ENCODE measurements around the gene CLSTN2.

Gene CLSTN2

DNA sequence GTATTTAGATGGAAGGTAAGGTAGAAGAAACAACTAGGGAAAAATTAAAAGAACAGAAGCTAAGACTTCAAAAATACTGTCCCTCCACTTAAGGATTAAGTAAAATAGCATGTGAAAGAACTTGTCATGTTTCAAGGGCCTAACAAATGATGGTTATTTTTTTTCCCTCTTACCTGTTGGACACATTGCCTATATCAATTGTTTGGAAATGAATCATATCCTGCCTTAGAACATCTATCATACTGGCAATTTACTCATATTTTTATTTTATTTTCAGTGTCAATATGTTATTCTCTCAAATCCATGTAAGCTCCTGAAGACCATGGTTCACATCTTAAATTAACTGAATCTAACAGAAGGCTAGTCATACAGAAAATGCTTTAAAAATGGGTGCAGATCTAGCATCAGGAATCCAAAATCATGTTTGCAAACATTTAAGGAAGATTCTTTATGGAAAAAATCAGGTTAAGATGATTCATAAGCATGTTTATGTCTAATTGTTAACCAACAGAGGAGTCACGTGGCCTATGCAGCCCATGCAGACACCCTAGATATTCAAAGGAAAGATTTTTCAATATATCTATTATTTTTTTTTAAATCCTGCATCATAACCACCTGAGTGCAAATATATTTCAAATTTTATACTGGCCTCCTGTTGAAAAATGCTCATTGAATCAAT lies 607.1 kb downstream of the CLSTN2 start:
- DNase-seq (ENCODE audit: low read depth, low spot score), result no peak

- no peak for DNase-seq (ENCODE audit: low read depth, low spot score)
Observed at GRCh38 chr3:140545197-140545596, 610.2 kb downstream of the CLSTN2 start.

- no peak for DNase-seq (ENCODE audit: low read depth, low spot score)
Observed at GRCh38 chr3:140545756-140546155, 610.8 kb downstream of the CLSTN2 start.

DNA sequence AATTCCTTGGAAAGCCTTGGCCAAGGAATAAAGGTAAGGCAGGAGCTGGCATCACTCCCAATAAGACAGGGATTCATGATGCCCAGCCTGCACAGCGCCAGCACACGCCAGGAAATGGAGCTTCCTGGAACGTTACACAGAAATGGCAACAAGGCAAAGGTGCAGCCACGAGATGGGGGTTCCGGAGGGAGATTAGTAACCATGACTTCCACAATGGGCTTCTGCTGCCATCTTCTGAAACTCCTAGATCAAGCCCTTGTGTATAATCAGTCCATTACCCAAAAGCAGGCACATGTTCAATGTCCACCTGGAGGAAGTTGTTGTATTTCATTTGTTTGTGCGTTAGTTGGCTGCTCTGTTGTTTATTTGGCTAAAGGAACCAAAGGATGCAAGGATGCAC lies 611.7 kb downstream of the CLSTN2 start:
- DNase-seq (ENCODE audit: low read depth, low spot score), result no peak

DNA sequence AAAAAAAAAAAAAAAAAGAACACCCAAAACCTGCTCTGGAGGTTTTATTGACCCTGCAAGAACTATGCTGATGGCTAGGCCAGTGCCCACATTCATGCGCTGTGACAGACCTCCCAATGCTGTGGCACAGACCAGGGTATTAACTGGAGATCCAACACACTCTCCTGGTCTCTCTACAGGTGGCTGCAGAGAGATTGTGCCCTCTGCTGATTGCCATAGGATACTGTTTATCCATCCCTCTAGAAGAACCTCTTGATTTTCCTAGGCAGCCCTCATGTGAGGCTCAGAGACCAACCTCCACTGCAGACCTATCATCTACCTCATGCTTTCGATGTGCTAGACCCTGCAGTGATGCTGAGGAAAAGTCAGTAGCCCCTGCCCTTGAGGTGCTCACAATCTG lies 617.4 kb downstream of the CLSTN2 start:
- no peak for DNase-seq (ENCODE audit: low read depth, low spot score)

DNA sequence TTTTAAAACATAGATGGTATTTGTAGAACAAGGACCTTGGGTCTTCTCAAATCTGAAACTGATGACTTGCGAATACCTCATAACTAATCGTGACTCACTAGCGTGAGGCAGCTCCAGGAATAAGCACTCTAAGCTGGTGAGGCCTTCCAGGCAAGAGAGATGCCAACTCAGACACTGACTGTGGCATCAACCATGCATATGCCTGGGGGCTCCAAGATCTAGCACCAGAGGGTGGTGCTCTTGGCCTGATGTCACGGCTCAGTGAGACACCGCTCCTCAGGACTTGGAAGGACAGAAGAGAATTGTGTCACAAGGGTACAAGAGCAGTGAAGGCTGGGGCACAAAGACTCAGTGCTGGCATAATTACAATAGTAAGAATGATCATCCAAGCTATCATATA lies 617.9 kb downstream of the CLSTN2 start:
- no peak for DNase-seq (ENCODE audit: low read depth, low spot score)

DNA sequence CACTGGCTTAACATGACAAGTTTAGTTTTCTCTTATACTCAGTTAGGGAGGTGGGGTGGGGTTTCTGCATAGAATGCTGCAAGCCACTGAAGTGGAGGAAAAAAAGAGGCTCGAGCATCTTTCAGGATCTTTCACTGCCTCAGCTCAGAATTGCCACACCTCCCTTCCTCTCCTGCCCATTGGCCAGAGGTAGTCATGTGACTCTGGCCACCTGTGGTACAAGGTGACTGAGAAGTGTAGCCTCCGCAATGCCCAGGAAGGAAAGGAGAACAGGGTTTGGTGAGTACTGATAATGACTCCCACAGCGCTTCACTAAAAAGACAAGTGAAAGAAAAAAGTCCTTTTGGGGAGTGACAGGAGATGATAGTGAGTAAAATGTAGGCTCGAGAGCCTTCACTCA lies 618.6 kb downstream of the CLSTN2 start:
- no peak for DNase-seq (ENCODE audit: low read depth, low spot score)

- no peak for DNase-seq (ENCODE audit: low read depth, low spot score)
Observed at GRCh38 chr3:140555666-140556065, 620.7 kb downstream of the CLSTN2 start.

DNA sequence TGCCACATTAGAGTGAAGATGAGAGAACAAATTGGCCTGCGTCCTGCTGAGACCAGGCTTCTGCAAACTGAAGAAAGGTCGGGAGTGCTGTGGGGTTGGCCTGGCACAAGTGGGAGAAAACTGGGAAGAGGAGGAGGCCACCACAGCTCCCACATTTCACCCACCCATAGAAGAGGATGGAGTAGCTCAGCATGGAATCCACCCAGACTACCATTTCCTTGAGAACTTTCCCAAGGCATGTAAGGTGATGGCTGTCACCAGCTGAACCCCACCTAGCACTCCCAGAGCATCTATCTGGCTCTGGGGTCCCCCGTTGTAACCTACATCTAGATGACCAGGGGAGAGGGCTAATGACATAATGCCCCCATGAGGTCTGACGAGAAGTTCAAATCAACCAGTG lies 622.5 kb downstream of the CLSTN2 start:
- DNase-seq (ENCODE audit: low read depth, low spot score), result no peak

GRCh38 chr3:140559546-140559945 lies 624.6 kb downstream of the CLSTN2 start:
- DNase-seq (ENCODE audit: low read depth, low spot score), result no peak

DNA sequence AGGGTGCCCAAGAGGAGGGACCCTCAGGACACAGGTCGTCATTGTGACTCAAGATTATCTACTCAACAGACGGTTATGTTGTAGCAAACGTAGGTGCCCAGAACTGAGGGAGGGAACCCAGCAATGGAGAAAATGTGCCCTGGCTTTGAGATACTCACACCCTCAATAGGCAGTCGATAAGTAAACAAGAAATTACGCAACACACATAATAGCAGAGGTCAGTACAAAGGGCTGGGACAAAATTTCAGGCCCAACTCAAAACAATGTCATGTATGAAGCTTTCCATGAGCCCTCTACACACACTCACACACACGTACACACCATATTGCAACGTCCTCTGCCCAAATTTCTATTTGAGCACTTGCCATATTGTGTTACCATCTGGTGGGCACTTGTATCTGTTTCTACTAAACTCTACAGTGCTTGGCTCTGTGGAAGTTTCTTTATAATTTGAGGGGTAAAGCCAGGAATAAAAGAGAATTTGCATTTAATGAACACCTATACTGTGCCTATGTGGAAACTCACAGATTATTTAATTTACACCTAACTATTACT lies 628.3 kb downstream of the CLSTN2 start:
- no peak for DNase-seq (ENCODE audit: low read depth, low spot score)

DNA sequence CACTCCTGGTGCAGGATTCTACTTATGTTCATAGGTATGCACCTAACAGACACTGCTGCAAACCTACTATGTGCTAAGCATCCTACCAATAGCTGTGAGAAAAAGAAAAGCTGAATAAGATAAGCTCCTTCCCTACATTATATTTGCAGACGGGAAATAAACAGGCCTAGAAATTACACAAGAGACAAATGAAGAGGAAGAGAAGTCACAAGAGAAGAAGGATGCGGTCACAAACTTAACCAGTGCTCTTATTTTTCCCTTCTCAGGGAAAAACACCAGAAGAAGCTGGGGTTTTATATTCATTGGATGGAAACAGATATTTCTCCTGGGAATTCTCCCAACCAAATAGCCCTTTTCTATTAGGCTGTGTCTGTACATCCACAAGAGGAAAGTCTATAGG lies 633.1 kb downstream of the CLSTN2 start:
- DNase-seq (ENCODE audit: low read depth, low spot score), result no peak

DNA sequence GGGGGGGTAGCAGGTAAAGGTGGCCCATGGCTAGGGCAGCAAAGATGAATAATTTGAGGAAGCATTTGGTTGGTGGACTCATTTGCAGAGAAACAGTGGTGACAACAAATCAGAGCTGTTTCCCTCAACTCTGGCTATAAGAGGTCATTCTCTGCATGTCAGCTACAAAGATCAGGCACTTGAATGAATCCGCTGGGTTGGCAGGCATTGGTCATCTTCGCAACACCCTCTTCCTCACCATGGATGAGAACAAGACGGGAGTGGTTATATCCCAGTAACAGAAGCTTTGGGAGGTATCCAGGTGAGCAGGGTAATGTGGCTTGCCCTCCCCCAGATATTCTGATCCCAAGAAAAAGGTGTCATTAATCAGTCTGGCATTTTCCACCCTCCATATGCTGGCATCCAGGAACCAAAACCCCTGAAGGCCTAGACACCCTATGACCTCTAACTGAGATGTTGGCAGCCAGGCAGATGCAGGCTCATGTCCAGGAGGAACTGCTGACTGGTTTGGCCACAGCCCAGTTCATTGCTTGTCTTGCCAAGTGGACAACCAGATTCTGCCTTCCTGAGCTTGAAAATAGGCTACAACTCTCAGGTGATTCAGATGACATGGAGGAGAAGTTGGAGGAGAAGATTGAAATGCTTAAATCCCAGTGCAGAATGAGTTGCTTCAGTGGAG lies 634.0 kb downstream of the CLSTN2 start:
- no peak for DNase-seq (ENCODE audit: low read depth, low spot score)

DNA sequence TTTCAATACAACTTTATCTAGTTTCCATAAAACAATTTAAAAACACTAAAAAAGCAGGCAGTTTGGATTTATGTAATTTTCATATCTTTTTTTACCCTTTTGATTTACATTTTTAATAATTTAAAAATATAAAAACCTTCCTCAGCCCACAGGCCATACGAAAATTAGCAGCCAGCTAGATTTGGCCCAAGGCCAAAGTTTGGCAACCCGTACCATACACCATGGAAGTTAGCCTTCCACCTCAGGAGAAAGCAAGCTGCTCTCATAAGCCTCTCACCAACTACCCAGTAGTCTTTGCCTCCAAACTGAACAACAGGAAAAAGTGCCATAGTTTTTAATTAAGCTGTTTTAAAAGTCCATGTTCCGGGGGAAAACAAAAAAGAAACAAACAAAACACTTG lies 635.6 kb downstream of the CLSTN2 start:
- DNase-seq (ENCODE audit: low read depth, low spot score), result no peak

DNA sequence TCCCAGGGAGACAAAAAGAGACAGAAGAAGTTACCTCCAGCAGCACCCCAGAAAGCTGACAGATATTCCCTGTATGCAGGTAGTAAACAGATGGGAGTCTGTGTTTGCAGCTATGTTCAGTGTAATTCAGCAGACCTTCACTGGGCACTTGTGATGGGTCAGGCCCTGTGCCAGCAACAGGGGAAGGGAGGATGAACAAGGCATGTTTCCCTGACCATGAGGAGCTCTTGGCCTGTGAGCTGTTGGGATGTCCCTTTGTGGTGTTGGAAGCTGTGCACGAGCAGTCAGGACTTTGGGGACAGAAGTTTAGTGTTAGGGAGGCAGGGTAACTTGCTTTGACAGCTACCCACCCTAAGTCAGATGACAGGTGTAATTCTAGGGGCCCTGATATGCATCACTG lies 636.9 kb downstream of the CLSTN2 start:
- DNase-seq (ENCODE audit: low read depth, low spot score), result no peak

- no peak for DNase-seq (ENCODE audit: low read depth, low spot score)
Observed at GRCh38 chr3:140572334-140572733, 637.3 kb downstream of the CLSTN2 start.

DNA sequence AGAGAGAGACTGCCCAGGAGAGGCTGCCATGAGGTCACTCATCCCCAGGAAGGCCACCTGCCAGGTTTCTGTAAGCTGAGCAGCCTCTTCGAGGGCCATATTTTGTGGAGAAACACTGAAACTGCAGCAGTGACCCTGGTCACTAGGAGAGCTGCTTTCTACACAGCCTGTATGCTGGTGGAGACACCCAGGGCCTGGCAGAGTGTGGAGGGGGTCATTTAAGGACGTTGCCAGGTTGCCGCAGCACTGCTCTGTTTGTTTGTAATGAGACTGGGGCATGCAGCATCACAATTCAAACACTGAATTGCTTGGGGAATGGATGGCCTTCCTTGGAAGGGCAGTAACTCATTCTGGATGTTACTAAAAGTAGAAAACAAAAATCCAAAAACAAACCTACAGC lies 638.0 kb downstream of the CLSTN2 start:
- no peak for DNase-seq (ENCODE audit: low read depth, low spot score)

GRCh38 chr3:140574375-140574774 lies 639.4 kb downstream of the CLSTN2 start:
- DNase-seq (ENCODE audit: low read depth, low spot score), result no peak

GRCh38 chr3:140576449-140576848 lies 641.5 kb downstream of the CLSTN2 start:
- no peak for DNase-seq (ENCODE audit: low read depth, low spot score)

- DNase-seq (ENCODE audit: low read depth, low spot score), result no peak
Observed at GRCh38 chr3:140577911-140578310, 642.9 kb downstream of the CLSTN2 start.

DNA sequence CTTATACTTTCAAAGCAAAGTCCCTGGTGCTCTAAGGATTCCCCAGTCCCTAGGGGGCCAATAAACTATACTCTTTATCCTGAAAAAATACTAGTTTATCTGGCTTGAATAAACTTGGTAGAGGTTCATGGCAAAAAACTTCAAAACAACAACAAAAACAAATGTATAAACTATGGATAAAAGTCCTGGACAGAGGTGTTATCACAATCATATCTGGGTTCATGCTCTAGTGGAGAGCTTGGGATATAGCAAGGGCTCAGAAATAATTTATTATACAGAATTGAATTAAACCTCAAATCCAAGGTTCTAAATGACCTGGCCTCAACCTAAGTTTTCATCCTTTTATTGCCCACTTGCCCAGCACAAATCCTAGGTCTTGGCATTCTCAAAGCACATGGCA lies 644.3 kb downstream of the CLSTN2 start:
- DNase-seq (ENCODE audit: low read depth, low spot score), result no peak

- no peak for DNase-seq (ENCODE audit: low read depth, low spot score)
Observed at GRCh38 chr3:140580746-140581145, 645.8 kb downstream of the CLSTN2 start.

- DNase-seq (ENCODE audit: low read depth, low spot score), result no peak
Observed at GRCh38 chr3:140584549-140584948, 649.6 kb downstream of the CLSTN2 start.

Measured in activated CD4-positive, CD25-positive, alpha-beta regulatory T cell treated with anti-CD3 and anti-CD28 coated beads, Interleukin-2, amount 50 U/mL, for 16 hours (primary cell).